Keratinocyte (primary cell): ENCODE data around the gene ZC3H4. TPM values are rescaled to one million over a fixed set of nuclear protein-coding genes. Genes with fewer than 3 reads are reported as not detected.

Experiments used
- DNase-seq: peaks from one replicate; pipeline ENCODE4 v3.0.0-alpha.2; 2011; ENCODE audit warnings: low read depth, missing footprints, low spot score
- FAIRE-seq: peaks from 2 replicates; lab custom pipeline; 2011; peaks lifted over from hg19 to GRCh38; lab: Jason Lieb, UNC
- H2AFZ ChIP-seq: 2 replicates; pipeline ENCODE4 v1.6.0; 2012; ENCODE audit warnings: low read length, control low read depth, inconsistent platforms; ENCODE audit not compliant: control insufficient read depth
- H3K27ac ChIP-seq: 2 replicates; pipeline ENCODE4 v1.5.1; 2011; ENCODE audit warnings: low read length; ENCODE audit not compliant: control insufficient read depth, insufficient read depth
- H3K27me3 ChIP-seq: 3 replicates; pipeline ENCODE4 v1.6.0; 2011; ENCODE audit warnings: low read length; ENCODE audit not compliant: control insufficient read depth, insufficient read depth; ENCODE audit errors: extremely low read depth
- H3K36me3 ChIP-seq, 2 experiments: 2 replicates in 1 of 2; 3 replicates in 1 of 2; pipeline ENCODE4 v1.5.1; 2011; ENCODE audit warnings: low read length in 2 of 2, mild to moderate bottlenecking in 1 of 2; ENCODE audit not compliant: control insufficient read depth in 2 of 2, insufficient read depth in 2 of 2; ENCODE audit errors: extremely low read depth in 1 of 2
- H3K4me1 ChIP-seq: 3 replicates; pipeline ENCODE4 v1.5.1; 2011; ENCODE audit warnings: low read length; ENCODE audit not compliant: control insufficient read depth, insufficient read depth; ENCODE audit errors: extremely low read depth
- H3K4me2 ChIP-seq: 3 replicates; pipeline ENCODE4 v1.6.0; 2011; ENCODE audit warnings: low read depth, low read length; ENCODE audit not compliant: control insufficient read depth, insufficient read depth; ENCODE audit errors: extremely low read depth
- H3K4me3 ChIP-seq, 3 experiments: fragments of 200-600 bp in 1 of 3; sonication (generic) in 1 of 3; 2 replicates in 2 of 3; 3 replicates in 1 of 3; pipeline ENCODE4 v1.5.1; 2011 to 2016; ENCODE audit warnings: low read length in 3 of 3, mild to moderate bottlenecking in 3 of 3, control low read depth in 2 of 3, inconsistent platforms in 1 of 3, low read depth in 1 of 3, mixed read lengths in 1 of 3, mixed run types in 1 of 3, moderate library complexity in 1 of 3; ENCODE audit not compliant: control insufficient read depth in 2 of 3, insufficient read depth in 2 of 3; ENCODE audit errors: extremely low read depth in 1 of 3
- H3K79me2 ChIP-seq: 2 replicates; pipeline ENCODE4 v1.6.0; 2012; ENCODE audit warnings: low read length; ENCODE audit not compliant: control insufficient read depth, insufficient read depth
- H3K9ac ChIP-seq: 3 replicates; pipeline ENCODE4 v1.6.0; 2011; ENCODE audit warnings: low read length; ENCODE audit not compliant: control insufficient read depth, insufficient read depth; ENCODE audit errors: extremely low read depth
- H3K9me1 ChIP-seq: 3 replicates; pipeline ENCODE4 v1.6.0; 2011; ENCODE audit warnings: low read length; ENCODE audit not compliant: control insufficient read depth, insufficient read depth; ENCODE audit errors: extremely low read depth
- H3K9me3 ChIP-seq: 2 replicates; pipeline ENCODE4 v1.5.1; 2012; ENCODE audit warnings: low read depth, low read length; ENCODE audit not compliant: control insufficient read depth
- H4K20me1 ChIP-seq: 3 replicates; pipeline ENCODE4 v1.6.0; 2011; ENCODE audit warnings: low read length; ENCODE audit not compliant: control insufficient read depth, insufficient read depth; ENCODE audit errors: extremely low read depth
- EZH2 ChIP-seq: IDR thresholded peaks from one replicate; pipeline ENCODE4 v1.6.1; 2012; ENCODE audit warnings: inconsistent platforms, mild to moderate bottlenecking, low read length, moderate library complexity
- dilution Hi-C: fragments of 300-500 bp; cut with MboI; formaldehyde crosslinking; loops from one replicate; pipeline ENCODE4 v1.7.0; 2020; ENCODE audit warnings: low sequenced_read_pairs; ENCODE audit not compliant: extremely low pct_ligation_motif_present
- polyA plus RNA-seq, 5 experiments: library from polyadenylated mRNA; depleted of rRNA in 3 of 5; stranded (reverse) in 3 of 5; stranded (forward) in 1 of 5; unstranded in 1 of 5; fragments of >200 nt; gene quantifications; 1 replicate in 1 of 5; 2 replicates in 3 of 5; 3 replicates in 1 of 5; pipeline versions ENCODE4 v1.2.1 to v1.2.3, GENCODE V29; 2011 to 2012; ENCODE audit warnings: missing spikeins in 2 of 5, low read depth in 1 of 5, low replicate concordance in 1 of 5
- TF ChIP-seq, protein P1 (sequence below), 3 experiments: IDR thresholded peaks in 1 of 3; conservative IDR thresholded peaks in 1 of 3; optimal IDR thresholded peaks in 1 of 3; 2 replicates in 2 of 3; 3 replicates in 1 of 3; pipeline versions ENCODE3 to v1.5.1; 2011; ENCODE audit warnings: low read length in 3 of 3, mild to moderate bottlenecking in 3 of 3, moderate library complexity in 2 of 3, control low read depth in 1 of 3, inconsistent platforms in 1 of 3; ENCODE audit not compliant: insufficient read depth in 2 of 3; ENCODE audit errors: extremely low read depth in 1 of 3

Gene ZC3H4
- polyA plus RNA-seq, 1 donor (not counting 4 experiments of a cell fraction or from before 2014, with no cell fraction given), result 5.6 TPM

GRCh38 chr19:47047272-47047762, 66.3 kb downstream of the ZC3H4 start:
- Histone ChIP-seq H3K9ac (no peak overlapping the region), H3K9me3 (no peaks in the 10 kb centered on the region), H3K36me3 (no peaks in the 10 kb centered on the region), H3K9me1 (no peaks in the 10 kb centered on the region), H4K20me1 (no peaks in the 10 kb centered on the region), H3K4me3 (peak overlapping the region; percentile 67 to 90 (median 76)), H2AFZ (no peak overlapping the region), H3K79me2 (no peaks in the 10 kb centered on the region), H3K27ac (no peak overlapping the region), H3K4me2 (peak overlapping the region; percentile 80), H3K27me3 (no peaks in the 10 kb centered on the region), H3K4me1 (peaks cover 4% of the 10 kb centered on the region)
- DNase-seq, result no peak
- FAIRE-seq, result no peak
- no peak for TF ChIP-seq EZH2
- TF ChIP-seq, protein P1, sequence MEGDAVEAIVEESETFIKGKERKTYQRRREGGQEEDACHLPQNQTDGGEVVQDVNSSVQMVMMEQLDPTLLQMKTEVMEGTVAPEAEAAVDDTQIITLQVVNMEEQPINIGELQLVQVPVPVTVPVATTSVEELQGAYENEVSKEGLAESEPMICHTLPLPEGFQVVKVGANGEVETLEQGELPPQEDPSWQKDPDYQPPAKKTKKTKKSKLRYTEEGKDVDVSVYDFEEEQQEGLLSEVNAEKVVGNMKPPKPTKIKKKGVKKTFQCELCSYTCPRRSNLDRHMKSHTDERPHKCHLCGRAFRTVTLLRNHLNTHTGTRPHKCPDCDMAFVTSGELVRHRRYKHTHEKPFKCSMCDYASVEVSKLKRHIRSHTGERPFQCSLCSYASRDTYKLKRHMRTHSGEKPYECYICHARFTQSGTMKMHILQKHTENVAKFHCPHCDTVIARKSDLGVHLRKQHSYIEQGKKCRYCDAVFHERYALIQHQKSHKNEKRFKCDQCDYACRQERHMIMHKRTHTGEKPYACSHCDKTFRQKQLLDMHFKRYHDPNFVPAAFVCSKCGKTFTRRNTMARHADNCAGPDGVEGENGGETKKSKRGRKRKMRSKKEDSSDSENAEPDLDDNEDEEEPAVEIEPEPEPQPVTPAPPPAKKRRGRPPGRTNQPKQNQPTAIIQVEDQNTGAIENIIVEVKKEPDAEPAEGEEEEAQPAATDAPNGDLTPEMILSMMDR (optimal IDR thresholded peaks at IDR 0.05 in 1 of 3, IDR thresholded peaks at IDR 0.05 in 1 of 3, conservative IDR thresholded peaks at IDR 0.05 in 1 of 3; ENCODE audit: extremely low read depth in 1 of 3, insufficient read depth in 2 of 3, low read length in 3 of 3), result no peak
- dilution Hi-C loops, result no loop called here

DNA sequence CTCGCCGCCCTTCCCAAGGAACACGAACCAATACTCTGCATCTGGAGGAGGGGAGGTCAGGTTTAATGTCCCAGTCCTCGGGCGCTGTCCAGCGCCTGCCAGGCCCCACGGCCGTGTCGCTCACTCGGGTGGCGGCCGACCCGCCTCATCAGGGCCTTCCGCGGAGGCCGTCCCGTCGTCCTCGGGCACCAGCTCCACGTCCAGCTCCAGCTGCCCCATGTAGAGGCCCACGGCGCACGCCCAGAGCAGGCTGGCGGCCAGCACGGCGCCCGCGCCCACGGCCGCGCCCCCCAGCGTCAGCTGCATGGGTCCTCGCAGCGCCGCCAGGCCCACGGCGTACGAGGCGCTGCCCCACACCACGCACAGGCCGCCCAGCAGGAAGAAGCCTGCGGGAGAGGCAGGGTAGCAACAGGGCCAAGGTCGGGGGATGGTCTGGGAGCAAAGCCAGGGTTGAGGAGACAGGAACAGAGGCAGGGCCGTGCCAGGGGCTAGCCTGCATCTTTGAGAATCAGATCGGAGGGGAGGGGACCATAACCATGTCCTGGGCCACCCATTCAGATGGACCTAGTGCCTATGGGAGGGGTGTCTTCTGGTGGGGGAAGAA, 67.6 kb downstream of the ZC3H4 start:
- Histone ChIP-seq H3K36me3 (no peaks in the 10 kb centered on the region), H2AFZ (no peak overlapping the region), H3K4me3 (no peak overlapping the region), H3K27ac (no peak overlapping the region), H3K79me2 (no peaks in the 10 kb centered on the region), H3K4me1 (peaks cover 4% of the 10 kb centered on the region), H3K9ac (no peak overlapping the region), H3K4me2 (no peak overlapping the region), H3K9me1 (no peaks in the 10 kb centered on the region), H4K20me1 (no peaks in the 10 kb centered on the region), H3K27me3 (no peaks in the 10 kb centered on the region), H3K9me3 (no peaks in the 10 kb centered on the region)
- no peak for DNase-seq
- dilution Hi-C loops, result no loop called here
- no peak for FAIRE-seq
- TF ChIP-seq EZH2, result no peak
- TF ChIP-seq, protein P1 (optimal IDR thresholded peaks at IDR 0.05 in 1 of 3, IDR thresholded peaks at IDR 0.05 in 1 of 3, conservative IDR thresholded peaks at IDR 0.05 in 1 of 3; ENCODE audit: extremely low read depth in 1 of 3, insufficient read depth in 2 of 3, low read length in 3 of 3), result no peak
